Measurements from ENCODE around the gene SNX13. TPM values are rescaled to one million over a fixed set of nuclear protein-coding genes. Genes with fewer than 3 reads are reported as not detected.

SNX13 gene
- total and polyA plus RNA-seq, 7 donors: 9.6 to 80.9 (median 43.8) TPM

- peaks cover 0 to 41% (median 33%) of the 10 kb centered on the region in 4 donors for H3K4me1 ChIP-seq
- no peaks in the 10 kb centered on the region for H3K9me3 ChIP-seq
- TF ChIP-seq EP300 (IDR thresholded peaks at IDR 0.05): no peak
- no peak for TF ChIP-seq POLR2AphosphoS5 (IDR thresholded peaks at IDR 0.05)
- no peak for TF ChIP-seq CTCF (IDR thresholded peaks at IDR 0.05)
- TF ChIP-seq POLR2A (IDR thresholded peaks at IDR 0.05): no peak
- H3K4me3 ChIP-seq: peak overlapping the region in 1 of 4 donors; percentile 91
- no peaks in the 10 kb centered on the region for H3K27me3 ChIP-seq
- intact Hi-C loops (cut with DNase I): no loop called here
- H3K27ac ChIP-seq: no peak overlapping the region
- WGBS, 2 donors: 92 to 94% methylated on average over 2 of the region's 2 CpGs
- no peak for DNase-seq
- no peaks in the 10 kb centered on the region for H3K36me3 ChIP-seq
Observed at GRCh38 chr7:17937506-17938120, 2.7 kb downstream of the SNX13 start.

GRCh38 chr7:17936321-17936720 is 4.0 kb downstream of the SNX13 start:
- 68 to 69% methylated on average over 1 of the region's 1 CpG for WGBS, 2 donors
- H3K4me1 ChIP-seq: peaks cover 0 to 45% (median 36%) of the 10 kb centered on the region in 4 donors

DNA sequence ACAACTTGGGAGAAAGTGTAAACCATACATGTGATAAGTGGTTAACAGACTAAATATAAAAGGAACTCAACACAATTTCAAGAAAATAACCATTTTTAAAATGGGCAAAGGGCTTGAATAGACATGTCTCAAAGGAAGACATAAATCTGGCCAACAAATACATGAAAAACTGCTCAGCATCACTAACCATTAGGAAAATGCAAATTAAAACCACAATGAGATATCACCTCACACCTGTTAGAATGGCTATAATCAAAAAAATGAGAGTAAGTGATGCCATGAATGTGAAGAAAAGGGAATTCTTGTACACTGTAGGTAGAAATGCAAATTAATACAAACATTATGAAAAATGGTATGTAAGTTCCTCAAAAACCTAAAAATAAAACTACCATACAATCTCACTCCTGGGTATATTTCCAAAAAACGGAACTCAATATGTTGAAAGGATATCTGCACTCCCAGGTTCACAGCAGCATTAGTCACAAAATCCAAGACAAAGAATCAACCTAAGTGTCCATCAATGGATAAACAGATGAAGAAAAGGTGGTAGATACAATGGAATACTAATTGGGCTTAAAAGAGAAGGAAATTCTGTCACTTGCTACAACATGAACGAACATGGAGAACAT is 5.6 kb downstream of the SNX13 start:
- H3K27ac ChIP-seq: no peak overlapping the region
- H3K27me3 ChIP-seq: no peaks in the 10 kb centered on the region
- no peak for DNase-seq
- intact Hi-C loops (cut with DNase I): no loop called here
- no peak overlapping the region for H3K4me3 ChIP-seq
- WGBS, 2 donors: 82 to 96% methylated on average over 2 of the region's 2 CpGs
- no peaks in the 10 kb centered on the region for H3K36me3 ChIP-seq
- TF ChIP-seq EP300 (IDR thresholded peaks at IDR 0.05) (no peak), POLR2A (IDR thresholded peaks at IDR 0.05) (no peak), CTCF (IDR thresholded peaks at IDR 0.05) (no peak), POLR2AphosphoS5 (IDR thresholded peaks at IDR 0.05) (no peak)
- H3K9me3 ChIP-seq: no peaks in the 10 kb centered on the region
- peaks cover 0 to 43% (median 41%) of the 10 kb centered on the region in 4 donors for H3K4me1 ChIP-seq

More at GRCh38 chr7:17936321-17936720, 4.0 kb downstream of the SNX13 start:
- no peak overlapping the region for H3K27ac ChIP-seq
- DNase-seq: no peak
- H3K9me3 ChIP-seq: no peaks in the 10 kb centered on the region
- no peak overlapping the region for H3K4me3 ChIP-seq
- TF ChIP-seq CTCF (IDR thresholded peaks at IDR 0.05) (no peak), EP300 (IDR thresholded peaks at IDR 0.05) (no peak), POLR2AphosphoS5 (IDR thresholded peaks at IDR 0.05) (no peak), POLR2A (IDR thresholded peaks at IDR 0.05) (no peak)
- no peaks in the 10 kb centered on the region for H3K27me3 ChIP-seq
- no peaks in the 10 kb centered on the region for H3K36me3 ChIP-seq
- intact Hi-C loops (cut with DNase I): no loop called here

DNA sequence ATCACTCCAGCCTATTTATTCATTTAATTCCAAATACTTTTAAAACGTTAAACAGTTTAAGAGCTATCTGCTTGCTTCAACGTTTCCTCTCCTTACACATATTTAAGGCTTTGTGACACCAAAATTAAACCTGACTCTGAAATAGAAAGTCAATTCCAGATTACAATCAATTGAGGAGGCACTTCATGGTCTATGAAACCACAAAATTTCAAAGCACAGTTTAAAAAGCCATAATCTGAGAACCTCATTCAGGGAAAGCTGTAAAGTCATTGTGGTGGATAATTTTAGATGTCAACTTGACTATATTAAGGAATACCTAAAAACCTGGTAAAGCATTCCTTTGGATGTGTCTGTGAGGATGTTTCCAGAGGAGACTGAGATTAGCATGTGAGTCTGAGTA is 6.2 kb downstream of the SNX13 start:
- no peaks in the 10 kb centered on the region for H3K9me3 ChIP-seq
- H3K36me3 ChIP-seq: no peaks in the 10 kb centered on the region
- intact Hi-C loops (cut with DNase I): no loop called here
- H3K27me3 ChIP-seq: no peaks in the 10 kb centered on the region
- peaks cover 0 to 43% (median 40%) of the 10 kb centered on the region in 4 donors for H3K4me1 ChIP-seq
- no peak overlapping the region for H3K4me3 ChIP-seq
- no peak for DNase-seq
- TF ChIP-seq POLR2A (IDR thresholded peaks at IDR 0.05): no peak
- TF ChIP-seq POLR2AphosphoS5 (IDR thresholded peaks at IDR 0.05): no peak
- no peak for TF ChIP-seq CTCF (IDR thresholded peaks at IDR 0.05)
- TF ChIP-seq EP300 (IDR thresholded peaks at IDR 0.05): no peak
- no peak overlapping the region for H3K27ac ChIP-seq
- 41 to 54% methylated on average over 2 of the region's 2 CpGs for WGBS, 2 donors

Measured in sigmoid colon (tissue), 7 donors.